Body of pancreas (tissue), 4 donors: ENCODE measurements around the gene GALNT9.

ENCODE experiments used
- CTCF ChIP-seq, 7 experiments: fragments of 450-650 bp in 4 of 7; fragments of 200-600 bp in 3 of 7; sonication (generic) in 3 of 7; IDR thresholded peaks; one replicate each; pipeline ENCODE4 v1.5.1; 2016 to 2019; ENCODE audit warnings: antibody characterized with exemption in 7 of 7
- POLR2A ChIP-seq, 3 donors: fragments of 450-650 bp; IDR thresholded peaks; one replicate each; pipeline ENCODE4 v1.6.1; 2016; ENCODE audit warnings: antibody characterized with exemption in 3 of 3, mild to moderate bottlenecking in 2 of 3

GRCh38 chr12:132151766-132152410 is 177.5 kb downstream of the GALNT9 start:
- TF ChIP-seq CTCF (IDR thresholded peaks at IDR 0.05) = no peak
- no peak for TF ChIP-seq POLR2A (IDR thresholded peaks at IDR 0.05)
